ENCODE results near the gene CCDC57. TPM values are rescaled to one million over a fixed set of nuclear protein-coding genes. Genes with fewer than 3 reads are reported as not detected.

Gene CCDC57
- total and polyA plus RNA-seq, 2 of the 4 experiments (the other 2 are of a cell fraction), result 7.3 to 31.3 TPM

GRCh38 chr17:82215095-82215971 is 2.7 kb upstream of the CCDC57 start:
- Histone ChIP-seq H2BK20ac (ENCODE audit: low read depth, low read length) (peak overlapping the region; percentile 100), H3K23ac (ENCODE audit: low read depth, low read length) (0 out of 2 replicates have a peak overlapping the region, but pooled peaks have one; percentile 59), H3K9me3 (ENCODE audit: control insufficient read depth, insufficient read depth, low read length) (no peaks in the 10 kb centered on the region), H3K4me2 (ENCODE audit: low read depth, low read length) (no peak overlapping the region), H3K79me1 (ENCODE audit: low read depth in 1 of 2, low read length in 2 of 2) (peaks cover 29 to 80% of the 10 kb centered on the region in 2 experiments; a peak in 3 of 4 replicates), H3K18ac (ENCODE audit: low read depth, low read length) (no peak overlapping the region; the same call in 1 of the 2 replicates), H3K36me3 (ENCODE audit: control insufficient read depth, insufficient read depth, low read length) (no peaks in the 10 kb centered on the region), H3K27ac (ENCODE audit: insufficient read depth, low read length) (peak overlapping the region; percentile 100), H3K9me1 (ENCODE audit: insufficient read depth, low read length) (peaks cover 37% of the 10 kb centered on the region), H3K4ac (ENCODE audit: low read depth, low read length) (peak overlapping the region; percentile 100), H2BK120ac (ENCODE audit: low read depth, low read length) (peak overlapping the region; percentile 100), H2AFZ (replicated peaks; ENCODE audit: low read length, poor library complexity) (peak overlapping the region; percentile 84), H4K20me1 (ENCODE audit: insufficient read depth, low read length) (no peaks in the 10 kb centered on the region), H3K9ac (ENCODE audit: low read depth, low read length) (no peak overlapping the region), H2AK5ac (ENCODE audit: low read depth, low read length) (peak overlapping the region; percentile 100), H3K4me1 (ENCODE audit: control insufficient read depth, insufficient read depth, low read length) (peaks cover 47% of the 10 kb centered on the region), H4K91ac (ENCODE audit: insufficient read depth, low read depth, low read length) (peak overlapping the region; percentile 100), H2BK5ac (ENCODE audit: low read depth, low read length, poor library complexity, severe bottlenecking) (peak overlapping the region; percentile 100), H2BK15ac (ENCODE audit: low read depth, low read length) (peak overlapping the region; percentile 100), H3K4me3 (ENCODE audit: insufficient read depth, low read depth, low read length) (no peak overlapping the region), H3K14ac (replicated peaks; ENCODE audit: low read depth, low read length) (peak overlapping the region; percentile 100; the same call in 1 of the 2 replicates), H3K27me3 (ENCODE audit: control insufficient read depth, insufficient read depth, low read length) (no peaks in the 10 kb centered on the region), H3K56ac (ENCODE audit: extremely low read depth, insufficient read depth, low read length) (0 out of 2 replicates have a peak overlapping the region, but pooled peaks have one; percentile 10), H2AK9ac (replicated peaks; ENCODE audit: low read depth, low read length, poor library complexity) (peak overlapping the region; percentile 100), H4K8ac (ENCODE audit: low read depth in 2 of 2, low read length in 2 of 2) (peak overlapping the region; percentile 75 to 98), H4K5ac (ENCODE audit: low read depth, low read length) (peak overlapping the region; percentile 99; the same call in 1 of the 2 replicates)
- no peak for DNase-seq
- intact Hi-C loops (cut with micrococcal nuclease) (no loop called here), dilution Hi-C loops (cut with HindIII; ENCODE audit: low sequenced_read_pairs, unreplicated experiment) (no loop called here), in situ Hi-C loops (cut with MboI; ENCODE audit: low sequenced_read_pairs) (no loop called here)
- ATAC-seq (ENCODE audit: low read depth), result no peak
- no TSS peak for BruUV-seq (replicated peaks)
- WGBS, 2 experiments (ENCODE audit: extremely low coverage in 2 of 2, insufficient read length in 1 of 2), result 70% methylated on average over 12 of the region's 25 CpGs; no CpG with 5 or more reads in 1 of the 2 experiments
- no peak for TF ChIP-seq RFX5 (IDR thresholded peaks at IDR 0.05; ENCODE audit: low read depth, low read length)
- TF ChIP-seq FOS (IDR thresholded peaks at IDR 0.05; ENCODE audit: low read depth, low read length), result no peak
- TF ChIP-seq BHLHE40 (IDR thresholded peaks at IDR 0.05; ENCODE audit: low read depth, low read length), result no peak
- TF ChIP-seq, protein P1, sequence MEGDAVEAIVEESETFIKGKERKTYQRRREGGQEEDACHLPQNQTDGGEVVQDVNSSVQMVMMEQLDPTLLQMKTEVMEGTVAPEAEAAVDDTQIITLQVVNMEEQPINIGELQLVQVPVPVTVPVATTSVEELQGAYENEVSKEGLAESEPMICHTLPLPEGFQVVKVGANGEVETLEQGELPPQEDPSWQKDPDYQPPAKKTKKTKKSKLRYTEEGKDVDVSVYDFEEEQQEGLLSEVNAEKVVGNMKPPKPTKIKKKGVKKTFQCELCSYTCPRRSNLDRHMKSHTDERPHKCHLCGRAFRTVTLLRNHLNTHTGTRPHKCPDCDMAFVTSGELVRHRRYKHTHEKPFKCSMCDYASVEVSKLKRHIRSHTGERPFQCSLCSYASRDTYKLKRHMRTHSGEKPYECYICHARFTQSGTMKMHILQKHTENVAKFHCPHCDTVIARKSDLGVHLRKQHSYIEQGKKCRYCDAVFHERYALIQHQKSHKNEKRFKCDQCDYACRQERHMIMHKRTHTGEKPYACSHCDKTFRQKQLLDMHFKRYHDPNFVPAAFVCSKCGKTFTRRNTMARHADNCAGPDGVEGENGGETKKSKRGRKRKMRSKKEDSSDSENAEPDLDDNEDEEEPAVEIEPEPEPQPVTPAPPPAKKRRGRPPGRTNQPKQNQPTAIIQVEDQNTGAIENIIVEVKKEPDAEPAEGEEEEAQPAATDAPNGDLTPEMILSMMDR (conservative IDR thresholded peaks at IDR 0.05; ENCODE audit: low read depth, low read length), result no peak
- TF ChIP-seq CHD1 (IDR thresholded peaks at IDR 0.05; ENCODE audit: low read depth, low read length), result no peak
- TF ChIP-seq, protein P2, sequence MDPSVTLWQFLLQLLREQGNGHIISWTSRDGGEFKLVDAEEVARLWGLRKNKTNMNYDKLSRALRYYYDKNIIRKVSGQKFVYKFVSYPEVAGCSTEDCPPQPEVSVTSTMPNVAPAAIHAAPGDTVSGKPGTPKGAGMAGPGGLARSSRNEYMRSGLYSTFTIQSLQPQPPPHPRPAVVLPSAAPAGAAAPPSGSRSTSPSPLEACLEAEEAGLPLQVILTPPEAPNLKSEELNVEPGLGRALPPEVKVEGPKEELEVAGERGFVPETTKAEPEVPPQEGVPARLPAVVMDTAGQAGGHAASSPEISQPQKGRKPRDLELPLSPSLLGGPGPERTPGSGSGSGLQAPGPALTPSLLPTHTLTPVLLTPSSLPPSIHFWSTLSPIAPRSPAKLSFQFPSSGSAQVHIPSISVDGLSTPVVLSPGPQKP (IDR thresholded peaks at IDR 0.05; ENCODE audit: borderline replicate concordance, low read depth, low read length), result no peak
- no peak for TF ChIP-seq NFE2L2 (IDR thresholded peaks at IDR 0.05; ENCODE audit: low read depth, low read length)
- TF ChIP-seq, protein P3, sequence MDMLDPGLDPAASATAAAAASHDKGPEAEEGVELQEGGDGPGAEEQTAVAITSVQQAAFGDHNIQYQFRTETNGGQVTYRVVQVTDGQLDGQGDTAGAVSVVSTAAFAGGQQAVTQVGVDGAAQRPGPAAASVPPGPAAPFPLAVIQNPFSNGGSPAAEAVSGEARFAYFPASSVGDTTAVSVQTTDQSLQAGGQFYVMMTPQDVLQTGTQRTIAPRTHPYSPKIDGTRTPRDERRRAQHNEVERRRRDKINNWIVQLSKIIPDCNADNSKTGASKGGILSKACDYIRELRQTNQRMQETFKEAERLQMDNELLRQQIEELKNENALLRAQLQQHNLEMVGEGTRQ (IDR thresholded peaks at IDR 0.05; ENCODE audit: low read depth, low read length), result no peak
- TF ChIP-seq POLR2A (IDR thresholded peaks at IDR 0.05; ENCODE audit: low read depth, low read length), result no peak
- CTCF ChIA-PET, result interaction anchor here (1.6 kb wide), 1 partner anchor 9 kb away, joined by 5 read pairs; no protein-coding TSS in a partner anchor
- POLR2A ChIA-PET (ENCODE audit: unreplicated experiment), result no interaction called here

Measured in IMR-90 (cell line).